ENCODE results near the gene ERAP2.

GRCh38 chr5:96903300-96903699 is 27.0 kb downstream of the ERAP2 start:
- no peak for TF ChIP-seq CTCF (conservative IDR thresholded peaks at IDR 0.05)
- TF ChIP-seq ZFX (IDR thresholded peaks at IDR 0.05), result no peak
